Mammary epithelial cell (primary cell): Measurements from ENCODE around the gene NES.

ENCODE experiments used
- CTCF ChIP-seq, 2 donors: IDR thresholded peaks in 1 of 2; conservative IDR thresholded peaks in 1 of 2; 2 replicates each; pipeline ENCODE4 v1.5.1; 2011 to 2012; ENCODE audit warnings: inconsistent platforms in 2 of 2, low read length in 2 of 2, mild to moderate bottlenecking in 2 of 2, control low read depth in 1 of 2, low read depth in 1 of 2; ENCODE audit not compliant: insufficient read depth in 1 of 2; ENCODE audit errors: extremely low read depth in 1 of 2
- EZH2 ChIP-seq: IDR thresholded peaks from 2 replicates; pipeline ENCODE4 v1.6.1; 2012; ENCODE audit warnings: low read length, inconsistent platforms, borderline replicate concordance

DNA sequence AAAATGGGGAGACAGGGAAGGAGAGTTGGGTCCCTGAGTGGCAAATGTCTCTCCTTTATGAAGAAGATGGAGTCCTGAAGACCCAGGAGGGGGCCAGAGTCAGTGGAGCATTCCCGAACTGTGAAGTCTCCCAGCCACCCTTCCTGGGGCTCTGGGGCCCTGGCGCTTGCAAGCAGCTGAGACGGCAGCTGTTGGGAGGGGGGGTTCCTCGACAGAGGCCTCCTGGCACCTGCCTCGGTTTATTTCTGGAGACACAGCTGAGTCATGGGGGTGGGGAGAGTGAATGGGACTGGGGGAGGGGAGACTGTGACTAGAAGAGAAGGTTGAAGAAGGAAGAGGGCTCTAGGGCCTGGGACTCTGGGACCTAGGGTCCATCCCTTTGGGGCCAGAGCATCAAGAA, 14.0 kb downstream of the NES start:
- no peak for TF ChIP-seq CTCF (conservative IDR thresholded peaks at IDR 0.05 in 1 of 2, IDR thresholded peaks at IDR 0.05 in 1 of 2; ENCODE audit: extremely low read depth in 1 of 2, insufficient read depth in 1 of 2, low read depth in 1 of 2, low read length in 2 of 2)
- no peak for TF ChIP-seq EZH2
